Measurements from ENCODE around the gene SCGB1A1.

The SCGB1A1 gene

GRCh38 chr11:62392506-62392905 is 26.3 kb upstream of the SCGB1A1 start:
- no peak for DNase-seq (ENCODE audit: extremely low spot score)
- CTCF ChIA-PET: interaction anchor here (0.6 to 1.3 kb wide), 4 partner anchors 53 to 181 kb away, joined by 3 read pairs; partner anchors contain the start of gene AHNAK
- TF ChIP-seq NFRKB (IDR thresholded peaks at IDR 0.05) (no peak), LEF1 (IDR thresholded peaks at IDR 0.05; ENCODE audit: borderline replicate concordance) (no peak), ELF4 (IDR thresholded peaks at IDR 0.05) (no peak)
- POLR2A ChIA-PET: no interaction called here

DNA sequence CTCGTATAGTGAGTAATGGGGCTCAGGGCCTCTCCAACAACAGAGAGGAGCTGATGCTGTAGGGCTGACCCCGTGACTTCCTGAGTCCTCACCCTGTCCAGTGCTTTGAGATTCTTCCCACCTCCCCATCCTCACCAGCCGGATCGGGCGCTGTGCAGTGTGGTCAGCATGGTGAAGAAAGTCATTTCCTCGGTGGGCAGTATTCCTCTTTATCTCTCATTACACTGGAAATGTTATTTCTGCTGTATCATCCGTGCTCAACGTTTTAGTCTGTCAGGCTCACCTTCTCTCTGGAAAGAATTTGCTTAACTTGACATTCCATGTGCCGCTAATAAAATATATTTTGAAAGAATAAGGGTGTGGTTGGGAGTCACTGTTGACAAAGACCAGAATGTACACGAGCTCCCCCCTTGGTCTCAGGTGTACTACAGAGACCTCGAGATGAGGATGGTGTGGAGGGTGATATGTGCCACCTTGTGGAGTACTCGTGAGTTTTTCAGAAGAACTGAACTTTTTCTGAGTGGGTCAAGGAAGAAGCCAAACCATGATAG is 25.7 kb upstream of the SCGB1A1 start:
- POLR2A ChIA-PET: interaction anchor here (1.0 kb wide), 1 partner anchor 177 kb away, joined by 3 read pairs; no protein-coding TSS in a partner anchor
- CTCF ChIA-PET: interaction anchor here (0.6 to 3.5 kb wide), 7 partner anchors 23 to 180 kb away, joined by 3 to 26 read pairs (median 3); partner anchors contain the start of gene AHNAK
- DNase-seq (ENCODE audit: extremely low spot score): no peak
- TF ChIP-seq SUZ12 (IDR thresholded peaks at IDR 0.05) (no peak), ARNT (IDR thresholded peaks at IDR 0.05) (no peak), CTBP1 (IDR thresholded peaks at IDR 0.05; ENCODE audit: borderline replicate concordance) (no peak), FOXK2 (IDR thresholded peaks at IDR 0.05) (no peak), L3MBTL2 (conservative IDR thresholded peaks at IDR 0.05) (no peak), SP1 (IDR thresholded peaks at IDR 0.05) (no peak), TARDBP (IDR thresholded peaks at IDR 0.05) (no peak), FOXA1 (IDR thresholded peaks at IDR 0.05) (no peak)

DNA sequence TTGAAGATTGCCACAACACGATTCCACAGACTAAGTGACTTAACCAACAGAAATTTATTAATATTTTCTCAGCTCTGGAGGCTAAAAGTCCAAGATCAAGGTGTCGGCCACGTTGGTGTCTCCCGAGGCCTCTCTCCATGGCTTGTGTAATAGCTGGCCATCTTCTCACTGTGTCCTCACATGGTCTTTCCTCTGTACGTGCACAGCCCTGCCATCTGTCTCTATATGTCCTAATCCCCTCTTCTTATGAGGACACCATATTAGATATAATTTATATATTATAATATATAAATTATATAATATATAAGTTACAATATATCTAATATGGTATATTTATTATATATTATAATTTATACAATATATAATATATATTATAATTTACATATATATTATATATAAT is 25.1 kb upstream of the SCGB1A1 start:
- DNase-seq (ENCODE audit: extremely low spot score): no peak
- POLR2A ChIA-PET: interaction anchor here (1.0 to 1.3 kb wide), 2 partner anchors 160 to 176 kb away, joined by 3 to 4 read pairs; no protein-coding TSS in a partner anchor
- CTCF ChIA-PET: interaction anchor here (0.7 to 3.5 kb wide), 4 partner anchors 31 to 164 kb away, joined by 3 to 26 read pairs (median 6); partner anchors contain the start of gene AHNAK
- TF ChIP-seq CTBP1 (IDR thresholded peaks at IDR 0.05; ENCODE audit: borderline replicate concordance): no peak

GRCh38 chr11:62394825-62395538 is 23.9 kb upstream of the SCGB1A1 start:
- peak; percentile 74 for DNase-seq (ENCODE audit: extremely low spot score)
- ChIA-PET CTCF (interaction anchor here (0.7 to 3.5 kb wide), 12 partner anchors 9 to 380 kb away, joined by 3 to 26 read pairs (median 4); partner anchors contain the start of gene SCGB1A1), POLR2A (interaction anchor here (1.1 to 1.9 kb wide), 3 partner anchors 150 to 276 kb away, joined by 3 to 5 read pairs (median 4); partner anchors contain the start of gene UQCC3)
- TF ChIP-seq ZNF384 (IDR thresholded peaks at IDR 0.05): no peak
- TF ChIP-seq FOXM1 (IDR thresholded peaks at IDR 0.05; ENCODE audit: borderline replicate concordance): no peak
- TF ChIP-seq LEF1 (IDR thresholded peaks at IDR 0.05; ENCODE audit: borderline replicate concordance): no peak
- no peak for TF ChIP-seq L3MBTL2 (conservative IDR thresholded peaks at IDR 0.05)
- TF ChIP-seq CTBP1 (IDR thresholded peaks at IDR 0.05; ENCODE audit: borderline replicate concordance): no peak
- no peak for TF ChIP-seq SP1 (IDR thresholded peaks at IDR 0.05)
- TF ChIP-seq BHLHE40 (IDR thresholded peaks at IDR 0.05; ENCODE audit: borderline replicate concordance): no peak
- no peak for TF ChIP-seq FOXA1 (IDR thresholded peaks at IDR 0.05)
- no peak for TF ChIP-seq HDGF (IDR thresholded peaks at IDR 0.05; ENCODE audit: borderline replicate concordance)
- TF ChIP-seq NFRKB (IDR thresholded peaks at IDR 0.05): no peak
- no peak for TF ChIP-seq SUZ12 (IDR thresholded peaks at IDR 0.05)
- no peak for TF ChIP-seq ARNT (IDR thresholded peaks at IDR 0.05)
- no peak for TF ChIP-seq TARDBP (IDR thresholded peaks at IDR 0.05)
- TF ChIP-seq ELF4 (IDR thresholded peaks at IDR 0.05): no peak
- TF ChIP-seq FOXK2 (IDR thresholded peaks at IDR 0.05): no peak
- no peak; the same call in 1 of the 2 replicates for TF ChIP-seq PKNOX1 (IDR thresholded peaks at IDR 0.05)

DNA sequence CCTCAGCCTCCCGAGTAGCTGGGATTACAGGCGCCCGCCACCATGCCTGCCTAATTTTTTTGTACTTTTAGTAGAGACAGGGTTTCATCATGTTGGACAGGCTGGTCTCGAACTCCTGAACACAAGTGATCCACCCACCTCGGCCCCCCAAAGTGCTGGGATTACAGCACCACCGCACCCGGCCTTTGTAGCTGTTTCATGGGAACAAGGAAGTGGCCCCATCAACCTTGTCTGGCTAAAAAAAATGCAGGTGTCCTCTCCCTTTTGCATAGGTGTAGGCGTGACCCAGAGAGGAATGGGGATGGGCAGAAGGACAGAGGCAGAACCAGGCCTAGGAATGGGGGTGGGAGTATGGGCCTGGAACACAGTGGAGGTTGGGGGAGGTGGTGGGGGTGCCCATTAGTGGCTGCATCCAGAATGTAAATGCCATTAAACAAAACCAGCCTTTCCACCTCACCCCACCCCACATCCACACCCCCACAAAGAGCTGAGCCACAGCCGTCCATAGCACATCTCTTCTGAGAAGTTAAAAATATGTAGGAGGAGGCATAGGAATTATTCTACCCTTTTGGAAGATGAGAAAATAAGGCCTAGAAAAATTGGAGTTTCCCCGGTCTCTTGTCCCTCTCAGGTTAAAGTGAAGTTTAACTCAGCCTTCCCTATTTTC is 22.8 kb upstream of the SCGB1A1 start:
- CTCF ChIA-PET: interaction anchor here (0.6 to 3.5 kb wide), 9 partner anchors 14 to 379 kb away, joined by 3 to 26 read pairs (median 3); partner anchors contain the start of gene SCGB1A1
- POLR2A ChIA-PET: interaction anchor here (1.1 to 1.9 kb wide), 2 partner anchors 149 to 275 kb away, joined by 3 to 5 read pairs; partner anchors contain the start of gene UQCC3
- no peak for DNase-seq (ENCODE audit: extremely low spot score)
- TF ChIP-seq SUZ12 (IDR thresholded peaks at IDR 0.05) (no peak), PKNOX1 (IDR thresholded peaks at IDR 0.05) (no peak), BHLHE40 (IDR thresholded peaks at IDR 0.05; ENCODE audit: borderline replicate concordance) (no peak), LEF1 (IDR thresholded peaks at IDR 0.05; ENCODE audit: borderline replicate concordance) (no peak), CTBP1 (IDR thresholded peaks at IDR 0.05; ENCODE audit: borderline replicate concordance) (no peak), FOXA1 (IDR thresholded peaks at IDR 0.05) (no peak), ZNF384 (IDR thresholded peaks at IDR 0.05) (no peak), ELF4 (IDR thresholded peaks at IDR 0.05) (no peak), FOXM1 (IDR thresholded peaks at IDR 0.05; ENCODE audit: borderline replicate concordance) (no peak), TARDBP (IDR thresholded peaks at IDR 0.05) (no peak), HDGF (IDR thresholded peaks at IDR 0.05; ENCODE audit: borderline replicate concordance) (no peak), NFRKB (IDR thresholded peaks at IDR 0.05) (no peak), SP1 (IDR thresholded peaks at IDR 0.05) (no peak), FOXK2 (IDR thresholded peaks at IDR 0.05) (no peak), ARNT (IDR thresholded peaks at IDR 0.05) (no peak), L3MBTL2 (conservative IDR thresholded peaks at IDR 0.05) (no peak)

Measured in HEK293T (cell line).